ENCODE results near the gene PRICKLE2.
A peak's percentile ranks its signal among the peaks of the same experiment; 100 is the strongest.

Gene PRICKLE2

DNA sequence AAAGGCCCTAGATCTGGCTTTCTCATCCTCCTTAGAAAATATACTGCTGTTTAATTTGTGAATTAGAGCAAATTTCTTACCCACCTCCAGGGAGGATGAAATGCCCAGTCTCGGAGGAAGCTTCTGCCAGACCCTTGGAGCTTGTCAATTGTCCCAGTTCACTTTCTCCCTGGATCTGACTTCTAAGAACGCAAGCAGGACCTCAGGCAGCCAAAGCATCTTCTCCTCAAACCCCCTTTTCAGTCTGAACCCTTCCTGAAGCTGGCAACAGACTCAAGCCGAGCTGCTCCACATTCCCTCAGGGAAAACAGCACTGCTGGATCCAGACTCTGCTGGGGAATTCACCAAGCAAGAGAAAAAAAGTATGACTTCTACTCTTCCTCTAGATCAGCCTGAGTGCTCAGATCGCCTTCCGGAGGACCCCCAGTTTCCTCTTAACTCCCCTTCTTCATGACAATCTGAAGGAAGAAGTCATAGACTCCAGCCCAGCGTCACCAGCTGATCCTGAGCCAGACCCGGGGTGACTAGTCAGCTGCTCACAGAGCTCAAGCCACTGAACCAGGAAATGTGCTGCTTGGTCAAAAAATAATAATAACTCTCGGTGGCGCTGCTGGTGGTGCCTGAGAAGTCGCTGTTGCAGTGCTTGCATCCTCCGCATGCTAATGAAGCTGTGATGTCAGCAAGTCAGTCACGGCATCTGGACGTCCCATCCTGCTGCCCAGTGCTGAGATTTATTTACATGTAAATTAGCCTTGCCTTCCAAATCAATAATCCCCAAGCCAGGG is at the start of gene PRICKLE2:
PRICKLE2 (minus strand) TSS at position 641 of the 785 bp plus-strand sequence. CDS start 26,539 bp downstream, outside the sequence.
- DNase-seq, result peak in 1 of 2 donors; percentile 35

GRCh38 chr3:64272842-64273241 is 47.6 kb upstream of the PRICKLE2 start:
- DNase-seq, result no peak

GRCh38 chr3:64272271-64272670 is 47.0 kb upstream of the PRICKLE2 start:
- DNase-seq, result no peak

GRCh38 chr3:64271631-64272030 is 46.4 kb upstream of the PRICKLE2 start:
- DNase-seq, result no peak

GRCh38 chr3:64270866-64271260 is 45.6 kb upstream of the PRICKLE2 start:
- no peak for DNase-seq

GRCh38 chr3:64270142-64270865 is 45.0 kb upstream of the PRICKLE2 start:
- DNase-seq, result no peak

- no peak for DNase-seq
Measured at GRCh38 chr3:64268926-64269325, 43.7 kb upstream of the PRICKLE2 start.

GRCh38 chr3:64267721-64268604 is 42.7 kb upstream of the PRICKLE2 start:
- no peak for DNase-seq

DNA sequence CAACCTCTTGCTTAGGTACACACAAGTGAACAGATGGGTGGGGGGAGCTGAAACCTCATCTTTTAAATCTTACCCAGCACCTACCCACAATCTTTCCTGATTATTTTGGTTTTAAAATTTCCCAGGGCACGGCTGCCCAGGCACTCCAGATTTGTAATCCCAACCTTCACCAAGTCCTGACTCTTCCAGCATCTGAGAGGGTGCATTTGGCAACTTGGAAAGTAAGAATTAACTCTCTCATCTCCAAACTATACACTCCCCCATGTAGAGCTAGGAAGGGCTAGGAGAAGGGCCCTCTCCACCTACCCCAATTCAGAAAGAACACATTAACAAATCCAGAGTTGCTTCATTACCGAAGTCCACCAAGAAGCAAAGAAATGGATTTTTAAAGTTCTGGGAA is 41.7 kb upstream of the PRICKLE2 start:
- no peak for DNase-seq

DNA sequence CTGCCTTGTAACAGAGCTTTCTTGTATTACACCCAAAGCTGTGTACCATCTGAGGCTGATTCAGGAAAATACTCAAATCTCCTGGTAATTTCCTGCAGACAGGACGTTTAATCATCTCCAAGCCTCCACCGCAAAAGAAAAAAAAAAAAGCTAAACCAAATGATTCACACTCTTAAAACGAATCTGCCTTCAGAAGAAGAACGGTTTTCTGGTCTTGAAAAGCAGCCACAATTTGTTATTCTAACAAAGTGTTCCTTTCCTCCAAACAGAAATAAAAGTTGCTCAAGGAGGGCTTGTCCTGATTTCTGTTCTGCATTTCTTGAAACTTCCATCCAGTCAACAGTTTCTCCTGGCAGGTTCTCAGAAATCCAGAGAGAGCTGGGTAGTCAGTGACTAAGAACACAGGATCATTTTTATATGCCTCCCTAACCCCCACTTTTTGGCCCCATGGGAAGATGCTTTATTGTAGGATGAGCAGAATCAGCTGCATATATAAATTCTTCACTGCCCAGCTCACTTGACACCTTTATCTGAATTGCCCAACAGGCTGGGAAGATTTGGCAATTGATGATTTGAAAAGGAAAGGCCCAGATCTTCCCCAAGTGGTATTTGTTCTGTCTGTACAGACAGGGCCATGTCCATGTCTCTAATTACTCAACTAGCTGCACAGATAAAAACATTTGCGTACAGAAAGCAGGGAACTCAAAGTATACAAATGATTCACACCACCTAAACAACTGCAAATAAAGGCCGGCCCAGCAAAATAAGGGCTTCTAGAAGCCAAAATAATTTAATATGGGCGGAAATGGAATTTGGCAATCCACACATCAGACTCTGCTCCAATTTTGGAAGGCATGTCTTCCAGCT is 41.0 kb upstream of the PRICKLE2 start:
- no peak for DNase-seq

DNA sequence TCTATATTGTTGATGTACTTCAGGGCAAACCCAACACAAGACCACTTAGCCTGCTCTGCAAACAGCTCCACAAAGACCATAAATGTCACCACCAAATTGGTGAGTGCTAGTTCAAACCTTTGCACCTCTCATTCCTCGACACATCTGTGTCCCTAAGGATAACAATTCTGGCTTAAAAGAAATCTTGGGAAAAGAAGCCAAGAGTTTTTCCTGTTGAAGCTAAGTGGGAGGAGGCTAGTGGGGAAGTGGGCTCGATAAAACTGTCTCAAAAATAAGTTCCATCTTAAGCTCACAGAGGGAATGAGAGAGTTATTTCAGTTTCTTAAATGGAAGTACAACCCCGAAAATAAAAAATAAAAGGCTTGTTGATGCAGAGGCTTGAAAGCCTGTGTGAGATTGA is 40.4 kb upstream of the PRICKLE2 start:
- no peak for DNase-seq

- DNase-seq, result no peak
Measured at GRCh38 chr3:64264501-64265109, 39.3 kb upstream of the PRICKLE2 start.

DNA sequence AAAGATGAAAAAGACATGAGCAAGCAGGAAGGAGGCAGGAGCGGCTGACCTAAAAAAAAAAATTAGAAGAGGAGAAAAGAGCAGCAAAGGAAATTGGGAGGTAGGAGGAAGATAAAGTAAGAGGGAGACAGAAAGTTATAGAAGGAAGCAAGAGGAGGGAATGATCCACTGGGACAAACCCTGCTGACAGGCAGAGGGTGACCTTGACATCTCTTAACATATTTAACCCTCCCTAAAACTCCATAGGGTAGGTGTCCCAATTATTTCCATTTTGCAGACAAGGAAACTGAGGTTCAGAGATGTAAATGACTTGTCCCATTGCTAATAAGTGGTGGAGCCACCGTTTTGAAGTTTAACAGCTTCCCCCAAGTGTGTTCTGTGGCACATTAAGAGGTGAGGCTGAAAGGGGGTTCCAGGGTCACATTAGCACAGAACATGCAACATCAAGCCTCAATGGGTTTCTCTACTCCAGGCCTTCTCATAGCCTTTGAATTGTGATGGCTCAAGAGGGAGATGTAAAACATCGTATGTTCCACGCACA is 37.4 kb upstream of the PRICKLE2 start:
- DNase-seq, result no peak

- DNase-seq, result no peak
Measured at GRCh38 chr3:64260431-64260830, 35.2 kb upstream of the PRICKLE2 start.

DNA sequence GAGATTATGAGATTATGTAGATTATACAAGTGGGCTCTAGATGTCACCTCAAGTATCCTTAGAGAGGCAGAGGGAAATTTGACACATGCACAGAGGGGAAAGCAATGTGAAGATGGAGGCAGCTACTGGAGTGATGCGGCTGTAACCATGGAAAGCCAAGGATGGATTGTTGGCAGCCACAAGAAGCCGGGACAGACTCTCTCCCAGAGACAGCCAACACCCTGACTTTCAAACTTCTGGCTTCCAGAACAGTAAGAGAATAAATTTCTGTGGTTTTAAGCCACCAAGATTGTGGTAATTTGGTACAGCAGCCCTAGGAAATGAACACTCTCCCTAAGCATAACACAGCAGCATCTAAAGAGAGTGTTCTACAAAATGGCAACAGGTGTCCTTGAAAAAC is 34.4 kb upstream of the PRICKLE2 start:
- DNase-seq, result no peak

DNA sequence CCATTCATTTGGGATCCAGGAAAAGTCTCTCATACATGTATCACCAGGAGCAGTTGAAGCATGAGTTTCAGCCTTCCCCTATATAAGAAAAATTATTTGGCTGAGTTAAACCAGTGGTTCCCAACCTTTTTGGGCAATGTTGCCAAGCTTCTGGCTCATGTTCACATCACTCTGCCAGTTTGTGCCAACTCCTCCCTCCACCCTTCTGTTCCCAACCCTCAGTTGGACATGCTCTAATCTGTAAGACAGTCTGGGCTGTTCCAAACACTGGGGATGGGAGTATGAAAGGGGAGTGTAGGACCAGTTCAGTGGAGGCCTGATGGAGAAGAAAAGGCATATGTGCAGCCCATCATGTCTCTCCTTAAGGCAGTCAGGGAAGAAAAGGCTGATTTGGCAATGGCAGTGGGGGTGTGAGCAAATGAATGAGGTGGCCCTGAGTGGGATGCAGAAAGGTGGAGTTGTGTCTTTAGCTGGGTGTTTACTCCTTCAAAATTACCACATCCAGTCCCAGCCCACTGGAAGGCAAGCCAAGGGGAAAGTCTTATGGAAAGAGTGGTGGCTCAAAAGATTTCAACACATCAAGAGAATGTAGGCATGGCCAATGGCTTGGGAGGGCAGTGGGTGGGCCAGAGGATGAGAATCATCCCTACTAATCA is 32.0 kb upstream of the PRICKLE2 start:
- no peak for DNase-seq

GRCh38 chr3:64255741-64256340 is 30.6 kb upstream of the PRICKLE2 start:
- no peak for DNase-seq

DNA sequence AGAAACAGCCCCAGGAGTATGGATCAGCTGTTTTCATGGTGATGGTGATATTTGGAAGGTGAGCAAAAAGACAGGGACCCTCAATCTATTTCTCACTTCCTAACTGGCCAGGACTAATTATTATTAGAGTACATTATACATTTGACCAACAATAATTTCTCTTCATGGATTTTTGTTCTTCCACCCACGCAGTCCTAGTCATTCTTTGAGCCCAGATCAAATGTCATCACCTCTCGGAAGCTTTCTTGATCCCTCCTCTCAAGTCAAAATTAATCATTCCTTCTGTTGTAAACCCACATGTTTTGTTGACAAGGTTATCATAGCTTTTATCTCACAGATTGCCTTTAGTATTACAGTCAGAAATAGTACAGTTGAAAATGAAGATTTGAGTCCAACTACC is 29.2 kb upstream of the PRICKLE2 start:
- DNase-seq, result no peak

DNA sequence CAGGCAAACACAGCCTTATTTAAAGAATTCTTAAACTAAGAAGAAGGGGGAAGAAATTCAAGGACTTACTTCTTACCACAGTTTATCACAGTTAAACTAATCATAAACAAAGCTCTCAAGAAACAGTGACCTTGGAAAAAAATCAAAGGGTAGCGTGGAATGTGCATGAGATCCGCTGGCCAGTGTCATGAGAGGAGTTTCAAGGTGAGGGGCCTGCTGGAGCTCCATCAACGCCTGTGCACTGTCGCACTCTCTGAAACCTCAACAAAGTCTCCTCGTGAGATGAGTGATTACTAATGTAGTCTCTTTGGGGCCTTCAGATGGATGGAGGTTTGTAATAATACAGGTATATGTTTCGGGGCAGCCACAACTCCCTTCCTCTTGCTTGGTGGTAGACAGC is 28.4 kb upstream of the PRICKLE2 start:
- no peak for DNase-seq

DNA sequence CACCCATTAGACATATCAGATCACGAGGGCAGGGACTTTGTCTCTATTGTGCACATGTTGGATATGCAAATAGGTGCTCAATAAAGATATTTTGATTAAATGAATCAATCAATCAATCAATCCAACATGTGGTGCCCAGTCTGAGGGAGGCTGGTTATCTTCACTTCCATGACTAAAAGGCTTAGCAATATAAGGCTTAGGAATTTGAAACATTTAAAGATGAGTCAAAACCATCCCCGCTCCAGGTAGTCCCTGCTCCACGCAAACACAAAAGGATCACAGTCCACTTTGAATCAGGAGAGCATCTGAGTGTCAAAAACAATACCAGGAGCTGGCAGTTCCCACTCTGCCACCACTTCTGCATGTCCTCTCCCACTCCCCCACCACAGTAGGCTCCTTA is 25.8 kb upstream of the PRICKLE2 start:
- DNase-seq, result no peak

Data from CD4-positive, alpha-beta T cell treated with Interleukin-4 for 1 hour (primary cell).